Inferior parietal cortex (tissue), 1 donor: ENCODE results near the gene SRPK2.

Source experiments
- DNase-seq: peaks from one replicate; pipeline ENCODE4 v3.0.0-alpha.2; 2016; ENCODE audit errors: extremely low spot score

SRPK2 gene

GRCh38 chr7:105133986-105134655 lies 254.6 kb downstream of the SRPK2 start:
- no peak for DNase-seq

- DNase-seq = no peak
These were observed 255.4 kb downstream of the SRPK2 start for GRCh38 chr7:105133358-105133757.

DNA sequence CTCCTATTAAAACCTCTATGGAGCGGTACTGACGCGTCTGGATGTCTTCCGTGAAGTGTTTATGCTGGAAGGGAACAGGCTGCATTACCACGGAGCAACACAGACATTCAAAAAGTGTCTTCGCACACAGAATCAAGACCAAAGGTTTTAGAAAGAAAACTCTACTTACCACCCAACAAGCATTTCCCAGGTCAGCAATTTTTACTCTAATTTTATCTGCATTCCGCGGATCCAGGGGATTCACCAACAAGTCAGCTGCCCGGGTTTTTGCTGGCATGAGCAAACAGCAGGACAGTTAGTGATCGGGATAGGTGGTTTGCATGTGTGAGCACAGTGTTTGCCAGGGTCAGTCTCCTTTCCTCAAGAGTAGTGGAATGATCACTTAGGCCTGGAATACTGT lies 255.9 kb downstream of the SRPK2 start:
- no peak for DNase-seq

DNA sequence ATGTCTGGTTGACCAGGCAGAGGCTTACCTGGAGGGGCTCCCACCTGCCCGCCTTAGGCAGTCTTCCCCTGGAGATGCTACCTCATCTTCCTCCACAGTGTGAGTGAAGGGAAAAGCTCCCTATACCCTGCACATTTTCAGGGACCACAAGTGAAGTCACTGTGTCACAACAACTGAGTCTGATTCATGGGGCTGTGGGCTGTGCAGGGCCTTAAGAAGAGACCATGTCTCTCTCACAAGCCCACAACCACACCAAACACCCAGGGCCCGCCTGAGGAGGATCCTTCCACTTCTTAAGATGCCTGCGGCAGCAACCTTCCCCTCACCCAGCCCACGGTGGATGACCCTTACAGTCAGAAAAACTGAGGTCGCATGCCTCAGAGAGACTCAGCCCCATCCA lies 256.4 kb downstream of the SRPK2 start:
- no peak for DNase-seq

DNA sequence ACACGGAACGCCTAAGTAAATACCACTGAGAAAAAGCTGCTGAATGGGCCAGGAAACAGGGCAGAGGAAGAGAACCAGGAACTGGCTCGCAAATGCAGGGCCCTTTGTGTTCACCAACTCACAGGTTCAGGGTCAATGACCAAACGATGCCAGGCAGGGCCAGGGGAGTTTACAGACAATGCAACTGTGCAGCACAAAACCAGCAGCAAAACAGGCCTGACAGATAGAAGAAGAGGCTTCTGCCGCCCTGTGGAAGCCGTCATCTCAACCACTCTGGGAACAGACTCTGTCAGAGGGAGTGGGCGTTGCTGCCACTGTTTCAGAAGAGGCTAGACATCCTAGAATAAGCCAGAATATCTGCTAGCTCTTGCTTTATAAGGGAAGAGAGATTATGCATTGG lies 256.8 kb downstream of the SRPK2 start:
- DNase-seq = no peak

DNA sequence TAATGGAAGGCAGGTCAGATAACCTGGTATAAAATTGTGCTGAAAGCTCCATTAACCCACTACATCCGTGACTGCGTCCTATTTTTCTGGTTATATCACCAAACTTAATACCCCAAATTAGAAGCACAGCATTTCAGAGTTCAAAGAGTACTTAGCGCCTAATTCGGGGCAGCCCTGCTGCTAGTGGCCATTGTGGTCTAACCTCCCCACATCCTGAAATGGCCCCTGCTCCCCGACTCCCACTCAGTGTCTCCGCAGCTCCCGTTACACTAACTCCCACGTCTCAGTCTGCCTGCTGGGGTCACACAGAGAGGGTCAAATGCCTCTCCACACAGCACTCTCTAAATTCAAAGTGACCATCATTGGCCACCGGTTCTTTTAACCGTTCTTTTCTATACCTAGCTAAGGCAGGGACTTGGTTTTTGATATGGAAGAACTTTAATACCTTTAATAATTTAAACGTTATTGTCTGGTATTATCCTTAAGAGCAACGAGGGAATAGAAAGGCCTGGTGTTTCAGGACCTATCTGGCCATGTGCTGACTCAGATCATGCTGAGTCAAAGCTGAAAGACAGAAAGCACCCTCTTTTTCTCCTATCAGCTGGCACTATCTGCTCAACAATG lies 257.6 kb downstream of the SRPK2 start:
- no peak for DNase-seq

DNA sequence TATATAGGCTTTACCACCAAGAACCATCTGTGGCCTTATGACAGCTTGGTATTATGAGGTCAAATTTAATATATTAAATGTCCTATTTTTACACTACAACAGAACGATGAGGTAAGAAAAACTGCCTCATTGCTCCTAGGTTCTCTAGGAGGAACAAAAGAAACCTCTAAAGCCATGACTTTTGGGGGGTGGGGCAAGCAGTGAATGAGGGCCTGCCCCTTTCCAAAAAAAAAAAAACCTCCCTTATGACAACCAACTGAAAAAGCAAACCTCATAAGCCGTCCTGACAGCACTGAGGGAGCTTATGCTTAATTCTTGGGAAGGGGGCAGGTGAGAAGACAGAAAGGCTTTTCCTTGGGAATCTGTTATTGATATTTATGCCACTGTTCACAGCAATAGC lies 258.1 kb downstream of the SRPK2 start:
- DNase-seq = no peak

GRCh38 chr7:105130048-105130447 lies 258.7 kb downstream of the SRPK2 start:
- no peak for DNase-seq

GRCh38 chr7:105127179-105127578 lies 261.5 kb downstream of the SRPK2 start:
- DNase-seq = no peak

DNA sequence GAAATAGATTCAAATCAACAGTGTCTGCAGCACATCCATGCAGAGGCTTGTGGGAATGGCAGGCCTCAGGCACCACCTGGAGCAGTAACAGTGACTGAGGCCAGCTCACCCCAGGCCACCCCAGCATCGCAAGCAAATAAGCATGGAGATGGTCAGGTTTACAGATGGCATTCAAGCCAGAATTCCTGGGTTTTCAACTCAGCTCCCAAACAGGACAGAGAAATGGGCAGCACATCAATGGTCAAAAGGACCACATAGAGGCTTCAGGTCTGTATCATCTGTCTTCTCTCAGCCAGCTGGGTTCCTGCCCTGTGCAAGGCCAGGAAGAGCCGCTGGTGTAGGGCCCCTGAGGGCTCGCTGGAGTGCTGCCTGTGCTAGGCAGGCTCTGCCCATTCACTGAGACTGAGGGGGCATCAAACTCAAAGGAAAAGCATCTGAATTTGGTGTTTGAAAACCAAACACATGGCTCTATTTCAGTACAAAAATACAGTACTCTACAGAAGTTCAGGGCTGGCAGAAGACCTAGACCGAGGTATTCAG lies 262.2 kb downstream of the SRPK2 start:
- DNase-seq = no peak

GRCh38 chr7:105125745-105126144 lies 263.0 kb downstream of the SRPK2 start:
- DNase-seq = no peak

- no peak for DNase-seq
These were observed 266.1 kb downstream of the SRPK2 start for GRCh38 chr7:105122619-105123018.

- no peak for DNase-seq
These were observed 269.8 kb downstream of the SRPK2 start for GRCh38 chr7:105118612-105119600.

DNA sequence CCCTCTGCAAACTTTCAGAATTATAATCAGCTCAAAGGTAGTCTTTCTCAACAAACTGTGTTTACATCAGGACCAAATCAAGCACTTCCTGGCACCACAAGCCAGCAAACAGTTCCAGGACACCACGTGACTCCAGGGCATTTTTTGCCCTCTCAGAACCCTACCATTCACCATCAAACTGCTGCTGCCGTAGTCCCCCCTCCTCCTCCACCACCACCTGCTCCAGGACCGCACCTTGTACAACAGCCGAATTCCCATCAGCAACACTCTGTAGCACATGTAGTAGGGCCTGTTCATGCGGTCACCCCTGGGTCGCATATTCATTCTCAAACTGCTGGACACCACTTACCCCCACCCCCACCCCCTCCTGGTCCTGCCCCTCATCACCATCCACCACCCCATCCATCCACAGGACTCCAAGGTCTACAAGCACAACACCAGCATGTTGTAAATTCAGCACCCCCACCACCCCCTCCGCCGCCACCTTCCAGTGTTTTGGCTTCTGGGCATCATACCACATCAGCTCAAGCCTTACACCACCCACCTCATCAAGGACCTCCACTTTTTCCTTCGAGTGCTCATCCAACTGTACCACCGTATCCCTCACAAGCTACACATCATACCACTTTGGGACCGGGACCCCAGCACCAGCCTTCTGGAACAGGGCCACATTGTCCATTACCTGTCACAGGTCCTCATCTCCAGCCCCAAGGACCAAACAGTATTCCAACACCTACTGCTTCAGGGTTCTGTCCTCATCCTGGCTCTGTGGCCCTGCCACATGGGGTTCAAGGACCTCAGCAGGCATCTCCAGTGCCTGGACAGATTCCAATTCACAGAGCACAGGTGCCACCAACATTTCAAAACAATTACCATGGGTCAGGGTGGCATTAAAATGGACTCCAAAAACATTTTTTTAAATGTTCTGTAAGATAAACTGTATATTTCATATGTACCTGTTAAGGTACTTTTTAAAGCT lies 276.0 kb downstream of the SRPK2 start:
- no peak for DNase-seq

DNA sequence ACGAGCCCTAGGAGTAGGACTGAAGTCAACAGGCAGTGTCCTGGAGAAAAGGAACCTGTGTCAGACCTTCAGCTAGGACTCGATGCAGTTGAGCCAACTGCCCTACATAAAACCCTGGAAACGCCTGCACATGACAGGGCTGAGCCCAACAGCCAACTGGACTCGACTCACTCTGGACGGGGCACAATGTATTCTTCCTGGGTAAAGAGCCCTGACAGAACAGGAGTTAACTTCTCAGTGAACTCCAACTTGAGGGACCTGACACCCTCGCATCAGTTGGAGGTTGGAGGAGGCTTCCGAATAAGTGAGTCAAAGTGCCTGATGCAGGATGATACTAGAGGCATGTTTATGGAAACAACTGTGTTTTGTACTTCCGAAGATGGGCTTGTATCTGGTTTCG lies 281.3 kb downstream of the SRPK2 start:
- no peak for DNase-seq

DNA sequence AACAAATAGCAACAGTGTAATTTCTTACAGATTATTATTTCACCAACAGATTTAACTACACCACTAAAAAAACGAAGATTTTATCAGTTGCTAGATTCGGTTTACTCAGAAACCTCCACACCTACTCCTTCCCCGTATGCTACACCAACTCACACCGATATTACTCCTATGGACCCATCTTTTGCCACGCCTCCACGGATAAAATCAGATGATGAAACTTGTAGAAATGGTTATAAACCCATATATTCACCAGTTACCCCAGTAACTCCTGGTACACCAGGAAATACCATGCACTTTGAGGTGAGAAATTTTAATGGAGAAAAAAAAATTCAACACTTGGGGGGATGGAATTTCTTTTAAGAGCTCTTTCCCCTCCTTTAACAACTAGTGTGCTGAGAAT lies 282.2 kb downstream of the SRPK2 start:
- no peak for DNase-seq

GRCh38 chr7:105105579-105105978 lies 283.1 kb downstream of the SRPK2 start:
- DNase-seq = no peak

GRCh38 chr7:105102557-105103352 lies 286.0 kb downstream of the SRPK2 start:
- no peak for DNase-seq

DNA sequence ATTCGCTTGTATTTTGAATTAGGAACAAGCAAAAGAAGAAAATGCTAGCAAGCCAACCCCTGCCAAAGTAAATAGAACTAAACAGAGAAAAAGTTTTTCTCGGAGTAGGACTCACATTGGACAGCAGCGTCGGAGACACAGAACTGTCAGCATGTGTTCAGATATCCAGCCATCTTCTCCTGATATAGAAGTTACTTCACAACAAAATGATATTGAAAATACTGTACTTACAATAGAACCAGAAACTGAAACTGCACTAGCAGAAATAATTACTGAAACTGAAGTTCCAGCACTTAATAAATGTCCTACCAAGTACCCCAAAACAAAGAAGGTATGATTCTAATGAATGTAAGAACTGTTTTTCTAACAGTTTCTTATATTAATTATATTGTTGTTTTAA lies 286.9 kb downstream of the SRPK2 start:
- no peak for DNase-seq

DNA sequence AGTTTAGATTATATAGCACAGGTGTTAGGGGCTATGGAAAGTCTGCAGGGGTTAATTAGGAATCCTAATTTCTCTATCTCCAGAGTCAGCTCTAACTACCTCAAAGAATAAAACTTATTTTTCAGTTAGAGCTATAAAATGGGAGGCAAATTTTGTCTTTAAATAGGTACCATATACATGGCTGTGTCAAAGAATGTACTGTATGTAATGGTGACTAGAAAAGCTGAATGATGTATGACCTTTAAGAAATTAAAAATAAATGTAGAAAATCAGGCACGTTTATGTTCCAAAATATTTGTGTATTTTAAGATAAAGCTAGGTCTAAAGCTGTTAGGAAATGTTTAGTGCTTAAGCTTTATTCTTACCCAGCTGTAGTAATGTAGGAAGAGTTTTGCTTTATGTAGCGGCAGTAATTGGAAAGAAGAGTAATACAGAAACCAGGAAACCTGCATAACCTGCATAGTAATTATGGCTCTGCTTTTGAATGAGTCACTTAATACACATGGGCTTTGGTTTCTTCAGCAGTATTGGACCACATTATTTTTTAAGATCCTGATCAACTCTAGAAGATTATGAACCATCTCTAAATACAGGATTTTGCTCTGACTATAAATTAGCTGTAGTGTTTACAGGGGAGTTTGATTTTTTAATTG lies 289.7 kb downstream of the SRPK2 start:
- no peak for DNase-seq
